PC-3 (cell line): Measurements from ENCODE around the gene PTCD2.

Experiments used
- CTCF ChIP-seq: fragments of 300-600 bp; sonication (generic); conservative IDR thresholded peaks from 2 replicates; pipeline ENCODE4 v1.5.1; 2017; ENCODE audit warnings: antibody characterized with exemption, low read depth, mild to moderate bottlenecking, low read length
- EZH2 ChIP-seq: fragments of 300-600 bp; sonication (generic); IDR thresholded peaks from one replicate; pipeline ENCODE4 v1.6.1; 2017; ENCODE audit warnings: antibody characterized with exemption, mild to moderate bottlenecking, low read length; ENCODE audit not compliant: unreplicated experiment

DNA sequence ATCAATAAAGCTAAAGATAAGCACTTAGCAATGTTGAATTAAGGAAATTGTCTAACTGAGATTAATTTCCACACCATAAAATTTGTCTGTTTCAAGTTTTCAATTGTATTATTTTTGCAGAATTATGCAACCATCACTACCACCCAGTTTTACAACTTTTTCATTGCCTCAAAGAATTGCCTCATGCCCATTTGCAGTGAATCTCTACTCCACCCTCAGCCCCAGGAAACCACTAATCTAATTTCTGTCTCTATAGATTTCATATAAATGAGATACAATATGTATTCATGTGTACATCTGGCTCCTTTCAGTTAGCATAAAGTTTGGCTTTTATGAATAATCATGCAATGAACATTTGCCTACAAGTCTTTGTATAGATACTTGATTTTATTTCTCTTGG is 72.9 kb downstream of the PTCD2 start:
- TF ChIP-seq CTCF, result no peak
- TF ChIP-seq EZH2, result no peak
